IMR-90 (cell line): ENCODE measurements around the gene CFAP161. TPM values are rescaled to one million over a fixed set of nuclear protein-coding genes. Genes with fewer than 3 reads are reported as not detected.

Experiments used
- ATAC-seq: fragments of 200-7000 bp; cut with Tn5 transposase; 2 replicates; pipeline ENCODE4 v1.9.1; 2020; ENCODE audit warnings: low read depth, mild to moderate bottlenecking, moderate library complexity
- BruUV-seq: library from RNA; stranded (reverse); fragments of 400-500 nt; replicated peaks from 2 replicates; lab custom pipeline; 2021; lab: Mats Ljungman, UMichigan
- CTCF ChIA-PET: fragments of 300-600 bp; formaldehyde crosslinking; extraction: SDS; loops from one replicate; lab custom pipeline; 2021; ENCODE audit warnings: antibody characterized with exemption; lab: Yijun Ruan, JAX
- POLR2A ChIA-PET: fragments of 300-600 bp; sonication (Branson Sonifier 250); formaldehyde crosslinking; loops from one replicate; lab custom pipeline; 2022; ENCODE audit warnings: antibody characterized with exemption; ENCODE audit not compliant: unreplicated experiment; lab: Charles Lee
- DNase-seq: peaks from one replicate; pipeline ENCODE4 v3.0.0; 2013
- H2AFZ ChIP-seq: replicated peaks from 2 replicates; pipeline ENCODE3; 2013; ENCODE audit warnings: low read length, mild to moderate bottlenecking; ENCODE audit not compliant: poor library complexity
- H2AK5ac ChIP-seq: 2 replicates; pipeline ENCODE4 v1.6.1; 2013; ENCODE audit warnings: low read depth, low read length, inconsistent platforms
- H2AK9ac ChIP-seq: replicated peaks from 2 replicates; pipeline ENCODE3; 2013; ENCODE audit warnings: mild to moderate bottlenecking, low read depth, low read length, moderate library complexity; ENCODE audit not compliant: poor library complexity
- H2BK120ac ChIP-seq: 2 replicates; pipeline ENCODE4 v1.6.1; 2013; ENCODE audit warnings: low read depth, low read length, inconsistent platforms
- H2BK15ac ChIP-seq: 3 replicates; pipeline ENCODE4 v1.6.1; 2013; ENCODE audit warnings: low read depth, low read length, inconsistent platforms
- H2BK20ac ChIP-seq: 2 replicates; pipeline ENCODE4 v1.6.1; 2013; ENCODE audit warnings: low read depth, mild to moderate bottlenecking, inconsistent platforms, low read length, moderate library complexity
- H2BK5ac ChIP-seq: 2 replicates; pipeline ENCODE4 v1.6.1; 2013; ENCODE audit warnings: mild to moderate bottlenecking, low read depth, low read length, inconsistent platforms; ENCODE audit not compliant: poor library complexity, severe bottlenecking
- H3K14ac ChIP-seq: replicated peaks from 2 replicates; pipeline ENCODE4 v1.6.1; 2013; ENCODE audit warnings: low read depth, low read length, inconsistent platforms
- H3K18ac ChIP-seq: 2 replicates; pipeline ENCODE4 v1.6.1; 2013; ENCODE audit warnings: low read depth, low read length, control low read depth
- H3K23ac ChIP-seq: 2 replicates; pipeline ENCODE4 v1.6.1; 2013; ENCODE audit warnings: low read depth, low read length, inconsistent platforms
- H3K27ac ChIP-seq: 2 replicates; pipeline ENCODE4 v1.5.1; 2013; ENCODE audit warnings: mild to moderate bottlenecking, control low read depth, low read length; ENCODE audit not compliant: insufficient read depth
- H3K27me3 ChIP-seq: 2 replicates; pipeline ENCODE4 v1.6.1; 2013; ENCODE audit warnings: low read length; ENCODE audit not compliant: control insufficient read depth, insufficient read depth
- H3K36me3 ChIP-seq: 2 replicates; pipeline ENCODE4 v1.6.1; 2013; ENCODE audit warnings: low read length, mixed read lengths; ENCODE audit not compliant: control insufficient read depth, insufficient read depth
- H3K4ac ChIP-seq: 2 replicates; pipeline ENCODE4 v1.6.1; 2013; ENCODE audit warnings: low read depth, low read length, inconsistent platforms
- H3K4me1 ChIP-seq: 2 replicates; pipeline ENCODE4 v1.6.1; 2013; ENCODE audit warnings: low read length, mixed read lengths; ENCODE audit not compliant: control insufficient read depth, insufficient read depth
- H3K4me2 ChIP-seq: 2 replicates; pipeline ENCODE4 v1.6.1; 2013; ENCODE audit warnings: low read depth, mild to moderate bottlenecking, control low read depth, low read length, moderate library complexity
- H3K4me3 ChIP-seq: 2 replicates; pipeline ENCODE4 v1.5.1; 2013; ENCODE audit warnings: low read depth, mild to moderate bottlenecking, control low read depth, low read length, moderate library complexity; ENCODE audit not compliant: insufficient read depth
- H3K56ac ChIP-seq: 2 replicates; pipeline ENCODE4 v1.6.1; 2013; ENCODE audit warnings: low read length, inconsistent platforms; ENCODE audit not compliant: insufficient read depth; ENCODE audit errors: extremely low read depth
- H3K79me1 ChIP-seq, 2 experiments: 2 replicates each; pipeline ENCODE4 v1.6.1; 2013; ENCODE audit warnings: low read length in 2 of 2, inconsistent platforms in 1 of 2, low read depth in 1 of 2
- H3K9ac ChIP-seq: 2 replicates; pipeline ENCODE4 v1.6.1; 2013; ENCODE audit warnings: low read depth, low read length, control low read depth
- H3K9me1 ChIP-seq: 2 replicates; pipeline ENCODE4 v1.6.1; 2013; ENCODE audit warnings: low read length, inconsistent platforms; ENCODE audit not compliant: insufficient read depth
- H3K9me3 ChIP-seq: 2 replicates; pipeline ENCODE4 v1.6.1; 2013; ENCODE audit warnings: low read length; ENCODE audit not compliant: control insufficient read depth, insufficient read depth
- H4K20me1 ChIP-seq: 2 replicates; pipeline ENCODE4 v1.6.1; 2013; ENCODE audit warnings: low read length, inconsistent platforms; ENCODE audit not compliant: insufficient read depth
- H4K5ac ChIP-seq: 2 replicates; pipeline ENCODE4 v1.6.1; 2013; ENCODE audit warnings: mild to moderate bottlenecking, low read depth, low read length, control low read depth
- H4K8ac ChIP-seq, 2 experiments: 2 replicates each; pipeline ENCODE4 v1.6.1; 2013; ENCODE audit warnings: low read depth in 2 of 2, low read length in 2 of 2, control low read depth in 1 of 2, inconsistent platforms in 1 of 2
- H4K91ac ChIP-seq: 2 replicates; pipeline ENCODE4 v1.6.1; 2013; ENCODE audit warnings: low read depth, low read length, inconsistent platforms; ENCODE audit not compliant: insufficient read depth
- CEBPB ChIP-seq: IDR thresholded peaks from 2 replicates; pipeline ENCODE4 v1.6.1; 2012; ENCODE audit warnings: low read depth, low read length, improper control_type of control experiment
- ELK1 ChIP-seq: fragments of 150-350 bp; IDR thresholded peaks from 2 replicates; pipeline ENCODE4 v1.6.1; 2016; ENCODE audit warnings: low read depth, mild to moderate bottlenecking, low read length, moderate library complexity, borderline replicate concordance
- MAZ ChIP-seq: IDR thresholded peaks from 2 replicates; pipeline ENCODE4 v1.6.1; 2012; ENCODE audit warnings: low read depth, mild to moderate bottlenecking, low read length, improper control_type of control experiment, moderate library complexity, borderline replicate concordance
- NFE2L2 ChIP-seq: fragments of 150-350 bp; IDR thresholded peaks from 2 replicates; pipeline ENCODE4 v1.6.1; 2016; ENCODE audit warnings: low read depth, mild to moderate bottlenecking, low read length
- POLR2A ChIP-seq: IDR thresholded peaks from 2 replicates; pipeline ENCODE4 v1.6.1; 2012; ENCODE audit warnings: mild to moderate bottlenecking, low read depth, low read length
- RAD21 ChIP-seq: IDR thresholded peaks from 2 replicates; pipeline ENCODE4 v1.6.1; 2012; ENCODE audit warnings: low read length, improper control_type of control experiment
- RCOR1 ChIP-seq: IDR thresholded peaks from 2 replicates; pipeline ENCODE4 v1.6.1; 2012; ENCODE audit warnings: mild to moderate bottlenecking, low read length, improper control_type of control experiment; ENCODE audit not compliant: insufficient replicate concordance
- WGBS, 2 experiments: methylation state at CpG; one replicate each; pipeline versions ENCODE4 v1.1.5 to v1.1.7; 2013; ENCODE audit warnings: missing lambda C conversion rate in 2 of 2; ENCODE audit not compliant: insufficient read length in 1 of 2; ENCODE audit errors: extremely low coverage in 2 of 2; 5-methylcytosine and 5-hydroxymethylcytosine counted together
- dilution Hi-C: fragments of 300-500 bp; cut with HindIII; formaldehyde crosslinking; loops from one replicate; pipeline ENCODE4 v1.14.3; 2018; ENCODE audit warnings: low sequenced_read_pairs; ENCODE audit not compliant: unreplicated experiment
- in situ Hi-C: fragments of 300-500 bp; cut with MboI; formaldehyde crosslinking; loops from 3 replicates; pipeline ENCODE4 v1.14.3; 2019; ENCODE audit warnings: low sequenced_read_pairs, inconsistent platforms, mixed read lengths
- intact Hi-C: fragments of 100-400 bp; cut with micrococcal nuclease; formaldehyde crosslinking; loops from 2 replicates; pipeline ENCODE4 v1.10.0; 2022
- polyA plus RNA-seq, 3 experiments: library from polyadenylated mRNA; depleted of rRNA; stranded (reverse); fragments of >200 nt; gene quantifications; 2 replicates each; pipeline ENCODE4 v1.2.3, GENCODE V29; 2012; ENCODE audit warnings: low replicate concordance in 1 of 3
- total RNA-seq: library from RNA; depleted of rRNA; stranded (reverse); fragments of >200 nt; gene quantifications from 2 replicates; pipeline ENCODE4 v1.2.3, GENCODE V29; 2012
- TF ChIP-seq, protein P1 (sequence below): conservative IDR thresholded peaks from 2 replicates; pipeline ENCODE4 v1.5.1; 2012; ENCODE audit warnings: mild to moderate bottlenecking, low read depth, low read length, improper control_type of control experiment

Gene CFAP161
- total and polyA plus RNA-seq, 2 of the 4 experiments (the other 2 are of a cell fraction) = not detected

DNA sequence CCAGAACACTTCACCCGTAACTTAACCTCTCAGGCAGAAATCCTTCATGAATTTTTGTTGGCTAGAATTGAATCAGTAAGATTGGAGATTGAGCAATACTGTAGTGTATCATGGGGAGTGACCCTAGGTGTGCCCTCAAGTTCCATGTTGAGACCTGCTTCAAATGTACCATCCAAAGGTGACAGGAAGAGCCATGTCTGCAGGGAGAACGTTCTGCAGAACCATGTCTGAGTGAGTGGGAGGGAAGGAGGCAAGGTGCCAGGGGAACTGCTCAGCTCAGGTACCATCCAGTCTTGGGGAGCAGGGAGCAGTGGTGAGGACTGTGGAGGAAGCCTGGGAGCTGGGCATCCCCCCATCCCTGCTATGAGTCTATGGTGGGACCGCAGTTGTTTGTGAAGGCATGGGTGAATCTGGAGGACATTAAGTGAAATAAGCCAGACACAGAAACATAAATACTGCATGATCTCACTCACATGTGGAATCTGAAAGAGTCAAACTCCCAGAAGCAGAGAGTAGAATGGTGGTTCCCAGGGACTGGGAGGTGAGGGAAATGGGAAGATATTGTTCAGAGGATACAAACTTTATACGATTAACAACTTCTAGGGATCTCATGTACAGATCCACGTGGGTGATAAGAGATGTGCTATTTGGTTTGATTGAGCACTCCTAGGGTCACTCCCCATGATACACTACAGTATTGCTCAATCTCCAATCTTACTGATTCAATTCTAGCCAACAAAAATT lies 23.3 kb downstream of the CFAP161 start (continued):
- TF ChIP-seq, protein P1, sequence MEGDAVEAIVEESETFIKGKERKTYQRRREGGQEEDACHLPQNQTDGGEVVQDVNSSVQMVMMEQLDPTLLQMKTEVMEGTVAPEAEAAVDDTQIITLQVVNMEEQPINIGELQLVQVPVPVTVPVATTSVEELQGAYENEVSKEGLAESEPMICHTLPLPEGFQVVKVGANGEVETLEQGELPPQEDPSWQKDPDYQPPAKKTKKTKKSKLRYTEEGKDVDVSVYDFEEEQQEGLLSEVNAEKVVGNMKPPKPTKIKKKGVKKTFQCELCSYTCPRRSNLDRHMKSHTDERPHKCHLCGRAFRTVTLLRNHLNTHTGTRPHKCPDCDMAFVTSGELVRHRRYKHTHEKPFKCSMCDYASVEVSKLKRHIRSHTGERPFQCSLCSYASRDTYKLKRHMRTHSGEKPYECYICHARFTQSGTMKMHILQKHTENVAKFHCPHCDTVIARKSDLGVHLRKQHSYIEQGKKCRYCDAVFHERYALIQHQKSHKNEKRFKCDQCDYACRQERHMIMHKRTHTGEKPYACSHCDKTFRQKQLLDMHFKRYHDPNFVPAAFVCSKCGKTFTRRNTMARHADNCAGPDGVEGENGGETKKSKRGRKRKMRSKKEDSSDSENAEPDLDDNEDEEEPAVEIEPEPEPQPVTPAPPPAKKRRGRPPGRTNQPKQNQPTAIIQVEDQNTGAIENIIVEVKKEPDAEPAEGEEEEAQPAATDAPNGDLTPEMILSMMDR = no peak
- TF ChIP-seq MAZ = no peak

DNA sequence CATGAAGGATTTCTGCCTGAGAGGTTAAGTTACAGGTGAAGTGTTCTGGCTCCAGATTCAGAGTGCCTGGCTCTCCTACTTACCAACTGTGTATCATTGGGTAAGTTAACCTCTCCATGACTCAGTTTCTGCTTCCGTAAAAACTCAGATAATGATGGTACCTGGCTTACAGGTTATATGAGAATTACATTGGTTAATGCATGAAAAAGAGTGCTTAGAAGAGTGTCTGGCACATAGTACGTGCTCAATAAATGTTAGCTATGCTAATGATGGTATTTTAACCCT lies 23.8 kb downstream of the CFAP161 start:
- DNase-seq (no peak), ATAC-seq (no peak)
- H3K27ac ChIP-seq = no peak overlapping the region
- H3K9me3 ChIP-seq = no peaks in the 10 kb centered on the region
- H2BK5ac ChIP-seq = no peak overlapping the region
- intact Hi-C loops (no loop called here), dilution Hi-C loops (no loop called here), in situ Hi-C loops (loop anchor here (5.0 to 10.0 kb wide), 2 partner anchors 109 to 237 kb away; no protein-coding TSS in a partner anchor)
- H3K79me1 ChIP-seq = no peaks in the 10 kb centered on the region
- peak overlapping the region; percentile 74 for H3K18ac ChIP-seq
- H3K9ac ChIP-seq = no peak overlapping the region
- no peak overlapping the region for H3K4me2 ChIP-seq
- peaks cover 24% of the 10 kb centered on the region for H3K9me1 ChIP-seq
- no CpG with 5 or more reads among the region's 2 CpGs for WGBS, 2 experiments
- TF ChIP-seq CEBPB (no peak), RAD21 (no peak), NFE2L2 (no peak), RCOR1 (no peak), ELK1 (no peak), POLR2A (no peak)
- H3K27me3 ChIP-seq = no peaks in the 10 kb centered on the region
- H2BK20ac ChIP-seq = peak overlapping the region; percentile 92
- H4K5ac ChIP-seq = peak overlapping the region; percentile 25; the same call in 1 of the 2 replicates
- peak overlapping the region; percentile 90 for H2BK120ac ChIP-seq
- no TSS peak for BruUV-seq
- 0 out of 2 replicates have a peak overlapping the region, but pooled peaks have one; percentile 81 for H3K14ac ChIP-seq
- no peak overlapping the region for H3K56ac ChIP-seq
- peak overlapping the region; percentile 88 for H2AK5ac ChIP-seq
- no peak overlapping the region for H4K91ac ChIP-seq
- no peak overlapping the region for H2AK9ac ChIP-seq
- no peak overlapping the region for H2AFZ ChIP-seq
- POLR2A ChIA-PET = no interaction called here
- H4K8ac ChIP-seq = peak overlapping the region in 1 of 2 experiments; percentile 70; a peak in 2 of 4 replicates
- no peak overlapping the region for H3K23ac ChIP-seq
- peak overlapping the region; percentile 96; the same call in 1 of the 2 replicates for H3K4ac ChIP-seq
- no peak overlapping the region for H3K4me3 ChIP-seq
- peak overlapping the region; percentile 92; the same call in 2 of the 3 replicates for H2BK15ac ChIP-seq
- no peaks in the 10 kb centered on the region for H4K20me1 ChIP-seq
- CTCF ChIA-PET = interaction anchor here (7.1 kb wide), 1 partner anchor 108 kb away, joined by 117 read pairs; no protein-coding TSS in a partner anchor
- no peaks in the 10 kb centered on the region for H3K36me3 ChIP-seq
- H3K4me1 ChIP-seq = peaks cover 25% of the 10 kb centered on the region
